Measurements from ENCODE around the gene TTC23L. TPM values are rescaled to one million over a fixed set of nuclear protein-coding genes. Genes with fewer than 3 reads are reported as not detected.

Gene TTC23L
- total RNA-seq, 2 donors from 2014 or later = 0.35 TPM; not detected in 1

DNA sequence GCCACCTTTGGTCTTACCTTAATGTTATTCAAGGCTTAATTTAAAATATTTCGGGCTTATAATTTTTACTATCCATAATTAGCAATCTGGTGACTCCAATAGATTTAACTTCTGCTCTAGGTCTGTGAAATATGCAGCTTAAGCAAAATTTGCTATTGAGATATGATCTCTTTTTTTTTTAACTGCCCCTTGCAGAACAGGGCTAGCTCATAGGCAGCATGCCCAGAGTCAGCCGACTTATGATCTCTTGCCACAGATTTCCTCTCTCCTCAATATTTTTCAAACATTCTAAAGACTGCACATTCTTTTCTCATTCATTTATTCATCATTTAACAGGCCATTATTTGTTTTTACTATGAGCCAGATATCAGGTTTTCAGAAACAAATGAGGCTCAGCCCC lies 4.5 kb downstream of the TTC23L start:
- TF ChIP-seq, protein P1, sequence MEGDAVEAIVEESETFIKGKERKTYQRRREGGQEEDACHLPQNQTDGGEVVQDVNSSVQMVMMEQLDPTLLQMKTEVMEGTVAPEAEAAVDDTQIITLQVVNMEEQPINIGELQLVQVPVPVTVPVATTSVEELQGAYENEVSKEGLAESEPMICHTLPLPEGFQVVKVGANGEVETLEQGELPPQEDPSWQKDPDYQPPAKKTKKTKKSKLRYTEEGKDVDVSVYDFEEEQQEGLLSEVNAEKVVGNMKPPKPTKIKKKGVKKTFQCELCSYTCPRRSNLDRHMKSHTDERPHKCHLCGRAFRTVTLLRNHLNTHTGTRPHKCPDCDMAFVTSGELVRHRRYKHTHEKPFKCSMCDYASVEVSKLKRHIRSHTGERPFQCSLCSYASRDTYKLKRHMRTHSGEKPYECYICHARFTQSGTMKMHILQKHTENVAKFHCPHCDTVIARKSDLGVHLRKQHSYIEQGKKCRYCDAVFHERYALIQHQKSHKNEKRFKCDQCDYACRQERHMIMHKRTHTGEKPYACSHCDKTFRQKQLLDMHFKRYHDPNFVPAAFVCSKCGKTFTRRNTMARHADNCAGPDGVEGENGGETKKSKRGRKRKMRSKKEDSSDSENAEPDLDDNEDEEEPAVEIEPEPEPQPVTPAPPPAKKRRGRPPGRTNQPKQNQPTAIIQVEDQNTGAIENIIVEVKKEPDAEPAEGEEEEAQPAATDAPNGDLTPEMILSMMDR (IDR thresholded peaks at IDR 0.05) = no peak
- H3K4me3 ChIP-seq = no peak overlapping the region
- DNase-seq = no peak
- intact Hi-C loops (cut with DNase I) = no loop called here
- H3K4me1 ChIP-seq = no peaks in the 10 kb centered on the region
- H3K36me3 ChIP-seq = no peaks in the 10 kb centered on the region
- H3K27me3 ChIP-seq = no peaks in the 10 kb centered on the region
- H3K9ac ChIP-seq (ENCODE audit: low read depth in 2 of 2, low read length in 2 of 2) = no peak overlapping the region
- no peaks in the 10 kb centered on the region for H3K9me3 ChIP-seq
- no peak overlapping the region for H3K27ac ChIP-seq

DNA sequence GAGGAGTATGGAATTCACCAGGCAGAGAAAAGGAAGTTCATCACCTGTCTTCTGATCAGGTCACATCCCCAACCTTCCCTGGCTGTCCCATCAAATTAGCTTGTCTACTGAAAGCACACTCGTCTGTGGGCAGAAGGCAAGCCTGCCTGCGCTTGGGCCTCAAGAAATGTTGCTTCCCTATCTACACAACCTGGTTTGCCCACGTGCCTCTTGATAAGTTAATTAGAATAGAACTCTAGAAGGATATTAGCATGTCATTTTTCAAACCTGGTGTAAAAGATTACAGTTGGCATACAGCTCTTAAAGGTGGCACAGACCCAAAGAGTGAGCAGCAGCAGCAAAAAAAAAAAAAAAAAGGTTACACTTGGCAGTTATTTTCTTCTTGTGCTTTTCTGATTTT lies 5.1 kb downstream of the TTC23L start:
- no peak overlapping the region for H3K4me3 ChIP-seq
- H3K9me3 ChIP-seq = no peaks in the 10 kb centered on the region
- TF ChIP-seq, protein P1 (IDR thresholded peaks at IDR 0.05) = no peak
- H3K36me3 ChIP-seq = no peaks in the 10 kb centered on the region
- H3K4me1 ChIP-seq = no peaks in the 10 kb centered on the region
- intact Hi-C loops (cut with DNase I) = no loop called here
- no peak overlapping the region for H3K9ac ChIP-seq (ENCODE audit: low read depth in 2 of 2, low read length in 2 of 2)
- H3K27ac ChIP-seq = no peak overlapping the region
- DNase-seq = no peak
- no peaks in the 10 kb centered on the region for H3K27me3 ChIP-seq

DNA sequence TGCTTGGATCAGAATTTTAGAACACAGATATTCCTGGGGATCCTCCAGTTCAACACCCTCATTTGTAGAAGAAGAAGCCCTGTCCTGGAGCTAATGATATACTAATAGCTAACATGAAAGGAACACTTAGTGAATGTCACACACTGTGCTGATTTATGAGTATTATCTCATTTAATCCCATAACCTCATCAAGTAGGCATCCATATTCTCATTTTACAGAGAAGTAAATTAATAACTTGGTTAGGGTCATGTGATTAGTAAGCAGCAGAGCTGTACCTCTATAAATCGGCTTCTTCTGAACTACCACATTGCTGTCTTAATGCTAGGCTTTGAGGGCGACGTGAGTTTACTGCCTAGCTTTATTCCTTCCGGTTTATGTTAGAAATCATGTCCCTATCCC lies 6.0 kb downstream of the TTC23L start:
- Histone ChIP-seq H3K27me3 (no peaks in the 10 kb centered on the region), H3K36me3 (no peaks in the 10 kb centered on the region), H3K9ac (ENCODE audit: low read depth in 2 of 2, low read length in 2 of 2) (no peak overlapping the region), H3K4me3 (no peak overlapping the region), H3K9me3 (no peaks in the 10 kb centered on the region), H3K4me1 (no peaks in the 10 kb centered on the region), H3K27ac (no peak overlapping the region)
- no peak for DNase-seq
- TF ChIP-seq, protein P1 (IDR thresholded peaks at IDR 0.05) = no peak
- intact Hi-C loops (cut with DNase I) = no loop called here

DNA sequence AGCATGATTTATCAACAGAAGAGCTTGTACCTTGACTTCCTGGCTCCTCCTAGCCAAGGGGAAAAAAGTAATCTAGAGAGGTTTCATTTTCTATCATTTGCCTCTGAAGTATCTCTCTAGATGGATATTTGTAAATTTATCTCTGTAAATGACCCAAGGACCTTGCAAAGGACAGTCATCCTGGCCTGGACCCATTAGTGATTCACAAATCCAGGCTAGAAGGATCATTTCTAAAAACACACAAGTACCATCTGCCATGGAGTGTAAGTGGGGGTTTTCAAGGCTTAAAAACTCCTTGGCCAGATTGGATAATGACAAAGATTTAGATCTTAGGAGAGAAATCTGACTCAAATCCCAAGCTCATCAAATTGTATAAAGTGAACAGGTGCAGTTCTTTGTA lies 8.1 kb downstream of the TTC23L start:
- intact Hi-C loops (cut with DNase I) = no loop called here
- H3K36me3 ChIP-seq = no peaks in the 10 kb centered on the region
- H3K9ac ChIP-seq (ENCODE audit: low read depth in 2 of 2, low read length in 2 of 2) = no peak overlapping the region
- H3K27ac ChIP-seq = no peak overlapping the region
- no peaks in the 10 kb centered on the region for H3K9me3 ChIP-seq
- DNase-seq = no peak
- no peaks in the 10 kb centered on the region for H3K4me1 ChIP-seq
- H3K27me3 ChIP-seq = no peaks in the 10 kb centered on the region
- no peak overlapping the region for H3K4me3 ChIP-seq
- TF ChIP-seq, protein P1 (IDR thresholded peaks at IDR 0.05) = no peak

DNA sequence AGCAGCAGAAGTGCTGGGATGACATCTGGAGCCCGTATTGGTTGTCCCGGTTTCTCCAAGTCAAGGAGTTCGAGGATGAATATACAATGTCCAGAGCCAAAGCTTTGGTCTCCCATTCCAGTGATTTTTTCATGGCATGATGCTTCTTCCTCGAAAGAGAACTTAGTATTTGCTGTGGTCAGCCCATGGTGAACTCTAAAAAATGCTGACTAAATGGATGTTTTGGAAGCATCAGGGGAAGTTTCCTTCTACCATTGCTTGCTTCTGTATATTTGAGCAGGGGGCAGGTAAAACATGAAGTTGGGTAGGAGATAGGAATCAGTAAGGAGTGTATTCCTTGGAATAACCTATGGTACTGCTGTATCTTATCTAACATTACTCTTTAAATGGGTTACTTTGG lies 8.6 kb downstream of the TTC23L start:
- H3K27me3 ChIP-seq = no peaks in the 10 kb centered on the region
- H3K4me3 ChIP-seq = no peak overlapping the region
- TF ChIP-seq, protein P1 (IDR thresholded peaks at IDR 0.05) = no peak
- no peaks in the 10 kb centered on the region for H3K4me1 ChIP-seq
- H3K36me3 ChIP-seq = no peaks in the 10 kb centered on the region
- DNase-seq = no peak
- intact Hi-C loops (cut with DNase I) = no loop called here
- H3K9me3 ChIP-seq = no peaks in the 10 kb centered on the region
- no peak overlapping the region for H3K9ac ChIP-seq (ENCODE audit: low read depth in 2 of 2, low read length in 2 of 2)
- H3K27ac ChIP-seq = no peak overlapping the region

DNA sequence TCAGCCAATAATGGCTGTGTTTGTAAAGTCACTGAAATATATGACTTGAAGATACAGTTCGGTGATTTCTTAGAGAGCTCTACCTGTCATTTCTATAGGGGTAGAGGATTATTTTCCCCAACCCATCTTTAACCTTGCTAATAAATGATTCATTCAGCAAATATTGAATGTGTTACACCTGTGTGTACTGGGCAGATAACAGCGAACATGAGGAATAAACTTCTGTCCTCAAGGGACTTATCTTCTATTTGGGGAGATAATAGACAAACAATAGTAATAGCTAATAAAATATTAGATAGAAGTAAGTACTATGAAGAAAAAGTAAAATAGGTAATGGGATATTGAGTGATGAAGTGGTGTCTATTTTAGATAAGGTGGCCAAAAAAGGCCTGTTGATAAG lies 9.3 kb downstream of the TTC23L start:
- intact Hi-C loops (cut with DNase I) = no loop called here
- no peak overlapping the region for H3K27ac ChIP-seq
- DNase-seq = no peak
- H3K9ac ChIP-seq (ENCODE audit: low read depth in 2 of 2, low read length in 2 of 2) = no peak overlapping the region
- H3K9me3 ChIP-seq = no peaks in the 10 kb centered on the region
- TF ChIP-seq, protein P1 (IDR thresholded peaks at IDR 0.05) = no peak
- no peaks in the 10 kb centered on the region for H3K36me3 ChIP-seq
- no peaks in the 10 kb centered on the region for H3K27me3 ChIP-seq
- H3K4me1 ChIP-seq = no peaks in the 10 kb centered on the region
- H3K4me3 ChIP-seq = no peak overlapping the region
